NCI-H2029 treated with DMSO at 0.1 percent for 48 hours (cell line): Measurements from ENCODE around the gene FOXI2.

Experiments used
- DNase-seq: peaks from one replicate; lab custom pipeline; 2025; lab: John Stamatoyannopoulos, UW

FOXI2 gene

GRCh38 chr10:127736915-127737562 is at the start of gene FOXI2:
FOXI2 (plus strand) TSS chr10:127737185; CDS start chr10:127737274, 89 bp downstream.
- DNase-seq, result no peak

DNA sequence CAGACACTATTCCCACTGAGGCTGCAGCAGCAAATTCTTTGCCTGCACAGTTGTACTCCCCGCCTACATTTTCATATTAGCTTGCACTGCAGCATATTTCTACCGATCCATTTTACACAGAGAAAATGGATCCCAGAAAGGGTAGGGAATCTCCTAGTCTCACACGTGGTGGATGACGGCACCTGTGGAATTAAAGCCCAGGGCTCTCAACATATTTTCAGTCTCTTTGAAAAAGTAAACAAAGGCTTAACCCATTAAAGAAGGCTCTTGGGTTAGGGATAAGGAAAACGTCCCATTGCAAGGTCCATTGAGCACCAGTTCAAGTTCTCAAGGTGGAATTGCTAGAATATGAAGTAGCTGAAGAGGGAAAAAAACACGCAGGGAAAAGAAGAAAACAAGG is 49.4 kb upstream of the FOXI2 start:
- no peak for DNase-seq

GRCh38 chr10:127690176-127690835 is 46.7 kb upstream of the FOXI2 start:
- no peak for DNase-seq

DNA sequence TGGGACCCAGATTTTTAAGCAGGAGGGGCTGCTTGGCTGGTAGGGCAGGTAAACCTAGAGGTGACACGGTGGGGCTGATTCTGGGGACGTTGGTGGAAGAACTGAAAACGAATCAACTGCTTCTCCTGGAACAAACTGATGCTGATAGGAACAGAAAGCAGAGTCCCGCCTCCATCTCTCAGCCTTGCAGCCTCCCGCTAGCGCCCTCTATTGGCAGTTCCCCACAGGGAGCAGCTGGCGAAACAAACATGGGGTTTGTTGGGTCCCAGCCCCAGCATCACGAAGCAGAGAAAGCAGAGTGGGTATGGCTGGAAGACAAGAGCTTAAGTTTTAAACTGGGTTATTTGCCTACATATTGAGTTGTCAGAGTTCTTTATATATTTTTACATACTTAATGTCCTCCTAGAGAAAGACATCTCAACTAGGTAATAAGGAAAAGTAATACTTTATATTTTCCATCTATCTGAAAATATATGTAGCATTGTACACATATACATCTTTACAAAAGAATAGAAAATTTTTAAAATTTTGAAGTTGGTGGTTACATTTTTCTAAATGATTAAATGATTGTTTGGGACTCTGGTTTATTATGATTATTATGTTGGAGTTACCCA is 42.3 kb upstream of the FOXI2 start:
- DNase-seq, result no peak

- DNase-seq, result no peak
Measured at GRCh38 chr10:127695431-127695830, 41.6 kb upstream of the FOXI2 start.

- DNase-seq, result no peak
Measured at GRCh38 chr10:127698886-127699285, 38.1 kb upstream of the FOXI2 start.

- DNase-seq, result no peak
Measured at GRCh38 chr10:127699311-127699710, 37.7 kb upstream of the FOXI2 start.

DNA sequence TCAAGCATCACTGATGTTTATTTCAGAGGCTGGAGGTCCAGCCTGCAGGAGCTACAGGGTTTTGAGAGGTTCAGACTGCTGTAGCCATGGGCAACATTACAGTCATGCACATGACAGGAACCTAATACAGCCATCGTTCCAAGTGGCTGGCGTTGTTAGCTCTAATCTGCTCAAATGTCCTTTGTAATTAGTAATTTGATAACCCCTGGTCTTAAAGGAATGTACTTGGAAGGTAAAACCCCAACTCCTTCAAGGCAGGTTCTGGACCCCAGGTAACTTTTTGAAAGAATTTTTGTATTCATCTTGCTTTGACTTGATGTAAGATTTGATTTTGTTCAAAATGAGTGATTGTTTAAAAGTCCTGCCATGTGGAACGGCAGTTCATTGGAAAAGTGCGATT is 34.7 kb upstream of the FOXI2 start:
- DNase-seq, result no peak

DNA sequence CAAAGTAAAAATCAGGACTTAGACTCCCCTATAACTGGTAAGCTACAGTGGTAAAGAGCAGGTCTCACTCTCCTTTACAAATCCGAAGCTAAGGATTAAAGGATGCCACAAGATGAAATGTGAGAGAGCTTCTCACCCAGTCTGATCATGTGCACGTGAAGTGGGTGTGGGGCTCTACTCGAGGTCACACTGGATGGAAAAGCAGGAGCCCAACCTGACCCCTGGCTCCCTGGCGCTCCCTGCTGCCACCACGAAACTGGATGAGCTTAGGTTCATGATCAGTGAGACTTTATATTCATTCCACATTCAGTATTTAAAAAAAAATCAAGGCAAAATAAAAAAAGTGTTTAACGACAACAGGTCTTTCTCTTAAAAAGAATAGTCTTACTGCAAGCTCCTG is 21.7 kb upstream of the FOXI2 start:
- DNase-seq, result no peak

DNA sequence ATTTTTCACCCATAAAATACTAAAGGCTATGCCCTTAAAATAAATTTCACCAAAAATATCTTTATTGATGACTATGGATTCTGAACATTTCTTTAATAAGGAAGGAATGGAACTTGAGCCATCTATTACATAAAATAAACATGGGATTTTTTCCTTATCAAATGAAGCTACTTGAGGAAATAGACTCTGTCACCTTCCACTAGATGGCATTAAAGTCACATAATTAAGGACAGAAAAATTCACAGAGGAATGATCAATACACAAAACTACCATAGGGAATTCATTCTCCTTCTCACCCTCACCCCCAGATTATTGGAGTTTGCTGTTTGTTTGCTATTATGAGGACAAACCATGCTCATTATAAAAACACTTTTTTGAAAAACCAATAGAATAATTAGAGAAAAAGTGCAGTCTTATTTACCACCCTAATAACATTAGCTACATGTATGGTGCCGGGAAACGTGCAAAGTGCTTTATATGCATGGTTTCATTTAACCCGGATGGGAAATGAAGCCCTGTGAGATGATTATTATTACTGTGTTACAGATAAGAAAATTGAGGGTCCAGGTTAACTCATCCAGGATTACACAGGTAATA is 21.1 kb upstream of the FOXI2 start:
- no peak for DNase-seq

- no peak for DNase-seq
Measured at GRCh38 chr10:127720142-127720541, 16.8 kb upstream of the FOXI2 start.

DNA sequence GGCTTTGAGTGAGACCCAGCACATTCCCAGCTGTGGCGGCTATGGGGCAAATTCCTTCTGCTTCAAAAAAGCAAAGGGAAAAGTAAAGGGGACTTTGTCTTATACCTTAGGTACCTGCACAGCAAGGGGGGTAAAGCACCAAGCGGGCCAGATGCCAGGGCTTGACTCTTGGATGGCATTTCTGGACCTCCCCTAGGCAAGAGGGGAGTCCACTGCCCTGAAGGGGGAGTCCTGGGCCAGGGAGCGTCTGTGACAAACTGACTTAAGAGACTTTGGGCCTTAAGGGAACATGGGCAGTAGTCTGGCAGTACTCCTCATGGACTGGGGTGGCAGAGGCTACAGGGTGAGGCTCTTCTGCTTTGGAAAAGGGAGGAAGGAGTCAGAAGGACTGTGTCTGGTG is 16.1 kb upstream of the FOXI2 start:
- DNase-seq, result no peak

- DNase-seq, result no peak
Measured at GRCh38 chr10:127734753-127735152, 2.2 kb upstream of the FOXI2 start.

- DNase-seq, result no peak
Measured at GRCh38 chr10:127735156-127735555, 1.8 kb upstream of the FOXI2 start.

DNA sequence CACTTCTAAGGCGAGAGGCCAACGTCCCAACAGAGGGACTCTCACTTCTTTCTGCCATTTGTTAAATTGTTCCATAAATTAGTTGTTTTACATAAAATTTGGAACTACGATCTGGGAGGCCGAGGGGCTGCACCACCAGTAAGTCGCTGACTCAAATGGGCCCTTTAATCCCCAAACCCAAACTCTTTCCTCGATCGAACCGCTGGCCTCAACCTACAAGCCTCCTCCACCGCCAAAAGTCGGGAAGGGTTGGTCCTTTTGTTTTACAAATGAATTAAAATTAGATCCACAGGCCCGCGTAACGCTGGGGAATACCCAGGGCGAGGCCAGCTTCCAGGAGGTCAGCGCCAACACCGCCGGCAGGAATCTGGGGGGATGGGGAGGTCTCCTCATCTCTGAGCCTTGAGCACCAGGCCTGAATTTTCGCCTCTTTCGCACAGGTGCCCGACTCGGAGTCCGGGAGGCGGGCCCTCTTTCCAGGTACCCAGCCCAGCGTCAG is 1.2 kb upstream of the FOXI2 start:
- DNase-seq, result no peak

DNA sequence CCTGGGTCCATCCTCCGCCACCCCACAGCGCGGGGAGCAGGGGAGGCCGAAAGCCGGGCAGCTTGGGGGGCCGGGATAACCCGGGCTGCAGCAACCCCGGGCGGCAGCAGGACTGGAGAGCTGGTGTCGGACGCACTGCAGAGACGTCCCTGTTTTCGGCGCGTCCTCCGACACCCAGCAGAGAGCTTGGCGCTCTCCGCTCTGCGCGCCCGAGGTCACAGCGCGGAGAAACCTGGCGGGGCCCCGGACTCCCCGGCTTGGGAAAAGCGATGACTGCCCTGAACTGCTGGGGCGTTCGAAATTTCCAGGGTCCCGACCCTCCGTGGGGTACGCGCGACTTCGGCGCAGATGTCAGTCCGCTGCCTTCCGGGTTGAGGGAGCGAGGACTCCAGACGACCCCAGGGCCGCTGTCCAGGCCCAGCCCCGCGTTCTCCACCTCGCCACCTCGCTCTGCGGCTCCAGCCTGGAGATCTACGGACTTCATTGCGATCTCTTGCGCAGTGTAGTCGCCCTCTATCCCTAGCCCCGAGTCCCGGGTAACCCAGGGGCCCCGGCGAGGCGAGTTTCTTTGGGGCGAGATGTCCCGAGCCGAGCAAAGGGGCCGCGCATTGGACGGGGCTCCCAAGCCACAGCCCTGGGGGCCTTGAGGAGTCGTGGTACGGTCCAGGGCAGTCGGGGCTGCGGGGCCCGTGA is 617 bp upstream of the FOXI2 start:
- DNase-seq, result no peak

DNA sequence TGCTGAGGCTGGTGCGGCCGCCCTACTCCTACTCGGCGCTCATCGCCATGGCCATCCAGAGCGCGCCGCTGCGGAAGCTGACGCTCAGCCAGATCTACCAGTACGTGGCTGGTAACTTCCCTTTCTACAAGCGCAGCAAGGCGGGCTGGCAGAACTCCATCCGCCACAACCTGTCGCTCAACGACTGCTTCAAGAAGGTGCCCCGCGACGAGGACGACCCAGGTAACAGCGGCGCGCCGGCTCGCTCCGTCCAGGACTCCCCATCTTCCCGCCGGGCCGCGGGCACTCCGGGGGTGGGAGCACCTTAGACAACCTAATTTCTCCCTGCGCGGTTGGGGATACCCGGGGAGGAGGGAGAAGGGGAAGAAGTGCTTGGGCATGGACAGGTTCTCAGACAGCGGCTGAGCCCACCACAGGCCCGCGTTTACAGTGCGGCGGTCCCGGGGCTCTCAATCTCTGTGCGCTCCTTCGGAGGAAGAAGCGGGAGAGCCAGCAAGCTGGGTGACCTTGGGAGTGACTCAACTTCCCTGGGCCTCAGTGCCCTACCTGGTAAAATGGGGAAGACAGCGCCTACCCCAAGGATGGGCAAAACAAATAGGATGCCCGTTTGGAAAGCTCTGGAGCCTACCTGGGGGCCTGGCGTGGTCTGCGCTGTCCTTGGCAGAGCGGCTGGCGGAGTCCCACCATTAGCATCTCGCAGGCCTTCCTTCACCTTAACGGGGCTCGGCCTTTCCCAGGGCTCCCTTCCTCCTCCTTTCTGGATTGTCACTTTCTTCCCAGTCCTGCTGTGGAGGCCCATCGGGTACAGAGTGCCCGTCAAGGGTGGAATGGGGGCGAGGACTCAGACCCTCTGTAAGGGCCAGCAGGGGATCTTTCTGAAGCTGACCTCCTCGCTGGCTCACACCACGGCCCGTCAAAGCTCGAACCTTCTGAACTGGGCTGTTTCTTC is 852 bp downstream of the FOXI2 start:
- DNase-seq, result no peak

GRCh38 chr10:127738512-127739424 is 1.8 kb downstream of the FOXI2 start:
- peak; percentile 1 for DNase-seq

DNA sequence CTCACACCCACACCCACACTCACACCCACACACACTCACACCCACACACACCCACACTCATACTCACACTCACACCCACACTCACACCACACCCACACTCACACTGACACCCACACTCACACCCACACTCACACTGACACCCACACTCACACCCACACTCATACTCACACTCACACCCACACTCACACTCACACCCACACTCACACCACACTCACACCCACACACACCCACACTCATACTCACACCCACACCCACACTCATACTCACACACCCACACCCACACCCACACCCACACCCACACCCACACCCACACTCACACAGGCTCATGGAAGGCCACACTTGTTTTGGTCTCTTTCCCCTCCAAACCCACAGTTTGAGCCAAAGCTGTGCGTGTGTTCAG is 2.9 kb downstream of the FOXI2 start:
- no peak for DNase-seq

DNA sequence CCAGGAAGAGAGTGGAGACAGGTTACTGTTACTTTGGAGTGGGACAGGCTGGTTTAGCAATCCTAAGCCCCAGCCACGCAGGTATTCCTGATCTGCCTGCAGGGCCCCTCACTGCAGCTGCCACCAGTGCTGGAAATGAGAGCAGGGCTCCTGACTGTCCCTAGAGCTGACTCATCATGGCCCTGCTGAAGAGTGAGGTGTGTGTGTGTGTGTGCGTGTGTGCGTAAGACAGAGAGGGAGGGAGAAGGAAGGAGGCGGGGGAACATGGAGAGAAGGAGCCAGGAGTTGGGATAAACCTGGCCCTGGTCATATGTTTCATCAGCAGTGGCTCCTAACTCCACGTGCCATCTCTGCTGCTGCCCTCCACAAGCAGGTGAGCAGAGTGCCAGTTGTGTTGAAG is 3.6 kb downstream of the FOXI2 start:
- DNase-seq, result no peak
